HG03025 (cell line): ENCODE measurements around the gene PARD3.

Source experiments
- ATAC-seq: cut with Tn5 transposase; IDR thresholded peaks from one replicate; pipeline ENCODE4 v1.9.1; 2021; ENCODE audit warnings: mild to moderate bottlenecking, moderate library complexity; ENCODE audit not compliant: unreplicated experiment, low FRiP score

PARD3 gene

DNA sequence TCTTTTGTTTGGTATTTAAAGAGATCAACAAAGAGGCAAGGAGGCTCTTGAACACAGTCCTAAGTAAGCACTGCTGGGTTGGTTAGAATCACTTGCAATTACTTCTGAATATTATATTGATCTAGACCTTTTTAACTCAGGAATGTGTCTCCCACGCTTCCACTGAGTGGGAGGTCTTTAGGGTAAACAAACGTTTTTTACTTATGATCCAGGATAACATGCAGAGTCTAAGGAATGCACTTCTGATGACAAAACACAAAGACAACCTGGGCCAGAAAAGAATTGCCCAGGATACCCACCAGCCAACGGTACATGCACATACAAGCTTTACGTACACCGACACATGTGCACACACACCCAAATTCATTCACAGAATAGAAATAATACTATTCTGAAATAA, 626.9 kb downstream of the PARD3 start:
- ATAC-seq = no peak

DNA sequence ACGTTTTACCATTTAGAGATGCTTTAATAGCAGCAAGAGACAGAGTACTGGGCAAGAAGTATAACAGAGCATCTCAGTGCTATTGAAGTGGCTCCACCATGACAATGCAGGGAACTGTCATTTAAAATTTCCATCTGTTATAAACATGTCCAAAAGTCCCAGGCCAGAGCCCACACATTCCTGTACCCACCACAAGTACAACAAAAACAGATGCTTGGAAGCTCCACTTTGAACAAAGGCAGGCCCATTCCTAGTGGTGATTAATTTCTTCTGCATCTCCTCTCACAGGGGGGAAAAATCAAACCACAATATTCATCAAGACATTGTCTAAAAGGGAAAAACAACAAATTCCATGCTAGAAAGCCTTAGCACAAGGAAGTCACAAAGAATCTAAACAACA, 627.9 kb downstream of the PARD3 start:
- no peak for ATAC-seq

DNA sequence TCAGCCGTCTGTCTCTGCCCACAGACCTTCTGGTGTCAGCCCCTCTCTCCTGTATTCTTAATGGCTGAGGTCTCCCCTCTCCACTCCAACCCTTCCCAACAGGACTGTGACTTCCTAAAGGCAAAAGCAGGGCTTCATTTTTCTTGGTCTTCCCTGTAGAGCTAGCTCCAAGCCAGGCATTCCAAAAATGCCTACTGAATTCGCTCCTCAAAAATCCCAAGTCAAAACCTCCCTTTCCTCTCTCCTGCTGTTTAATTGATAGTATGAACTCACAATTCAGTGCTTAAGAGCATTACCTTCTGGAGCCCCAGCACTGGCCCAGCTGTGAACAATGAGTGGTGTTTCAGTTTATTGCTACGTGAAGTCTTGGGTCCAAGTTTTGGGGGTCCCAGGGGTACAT, 628.4 kb downstream of the PARD3 start:
- no peak for ATAC-seq

DNA sequence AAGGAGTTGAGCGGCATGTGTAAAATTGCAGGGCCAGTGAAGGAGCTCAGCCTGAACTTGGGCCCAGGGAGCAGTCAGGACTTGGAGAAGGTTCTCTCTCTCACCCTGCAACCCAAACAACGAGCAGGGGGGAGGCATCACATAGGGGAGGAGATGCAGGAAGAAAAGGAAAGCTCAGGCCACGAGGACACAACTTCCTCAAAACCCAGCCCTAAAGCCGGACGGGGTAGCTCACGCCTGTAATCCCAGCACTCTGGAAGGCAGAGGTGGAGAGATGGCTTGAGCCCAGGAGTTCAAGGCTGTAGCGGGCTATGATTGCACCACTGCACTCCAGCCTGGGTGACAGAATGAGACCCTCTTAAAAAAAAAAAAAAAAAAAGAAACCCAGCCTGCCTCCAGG, 629.1 kb downstream of the PARD3 start:
- no peak for ATAC-seq

DNA sequence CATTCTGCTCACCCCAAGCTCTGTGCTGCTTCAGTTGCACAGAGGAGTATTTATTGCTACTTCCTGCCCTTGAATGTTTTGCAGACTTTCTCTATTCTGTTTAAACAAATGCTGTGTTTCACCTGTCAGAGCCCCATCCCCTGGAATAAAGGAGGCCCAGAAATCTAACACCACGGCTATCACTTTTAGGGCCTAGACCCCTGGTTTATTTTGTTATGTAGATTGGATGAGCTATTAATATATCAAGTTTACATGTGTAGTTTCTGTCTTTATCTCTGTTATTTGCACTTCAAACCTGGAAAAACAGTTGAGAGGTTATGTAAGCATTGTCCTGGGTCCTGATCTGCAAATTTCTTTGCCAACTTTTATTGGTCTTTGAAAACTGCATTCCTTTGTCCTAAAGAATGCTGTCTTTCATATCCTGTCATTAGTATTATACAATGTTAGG, 630.1 kb downstream of the PARD3 start:
- ATAC-seq = no peak

DNA sequence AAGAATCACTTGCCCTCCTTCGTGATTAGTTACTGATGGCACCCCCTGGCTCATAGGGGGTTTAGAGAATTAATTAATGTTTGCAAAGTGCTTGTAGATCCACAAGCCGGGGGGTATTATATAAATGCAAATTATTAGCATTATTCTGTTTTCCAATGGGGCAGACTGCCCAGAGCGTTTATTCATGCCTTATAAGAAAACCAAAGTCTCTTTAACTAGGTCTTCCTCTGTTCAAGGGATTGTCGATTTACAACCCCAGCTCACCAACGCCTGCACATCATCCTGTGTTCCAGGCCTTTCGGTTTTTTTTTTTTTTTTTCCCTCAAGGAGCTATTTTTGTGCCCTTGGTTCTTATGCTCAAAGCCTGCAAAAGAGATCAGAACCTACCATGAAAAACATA, 630.7 kb downstream of the PARD3 start:
- ATAC-seq = no peak

DNA sequence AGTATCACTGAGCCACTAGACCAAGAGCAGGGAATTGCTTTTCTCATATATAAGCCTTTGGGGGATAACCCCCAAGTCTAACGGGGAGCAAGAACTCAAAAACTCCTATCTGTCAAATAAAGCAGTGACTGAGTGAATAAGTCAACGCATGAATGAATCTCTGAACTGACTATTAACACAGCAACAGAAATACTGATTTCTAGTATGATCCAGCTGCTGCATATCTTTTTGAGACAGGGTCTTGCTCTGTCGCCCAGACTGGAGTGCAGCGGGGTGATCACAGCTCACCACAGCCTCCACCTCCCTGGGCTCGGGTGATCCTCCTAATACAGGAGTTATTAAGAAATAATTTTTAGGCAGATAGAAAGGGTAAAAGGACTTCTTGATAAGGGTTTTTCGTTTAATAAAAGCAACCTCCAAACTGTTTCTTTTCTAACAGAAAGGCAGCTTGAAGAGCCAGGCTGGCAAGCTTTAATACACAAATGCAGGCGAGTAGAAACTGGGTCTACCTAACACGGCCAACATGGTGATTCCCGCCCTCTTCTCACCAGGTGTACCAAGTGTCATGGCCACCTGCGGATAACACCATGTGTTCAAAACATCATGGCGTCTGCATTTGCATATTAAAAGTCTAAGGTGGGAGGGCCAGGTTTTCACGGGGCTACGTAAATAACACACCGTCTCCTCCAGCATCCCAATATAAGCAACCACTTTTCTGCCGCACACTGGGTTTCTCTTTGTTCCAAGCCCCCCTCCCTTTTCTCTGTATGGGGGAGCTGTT, 631.9 kb downstream of the PARD3 start:
- ATAC-seq = no peak

DNA sequence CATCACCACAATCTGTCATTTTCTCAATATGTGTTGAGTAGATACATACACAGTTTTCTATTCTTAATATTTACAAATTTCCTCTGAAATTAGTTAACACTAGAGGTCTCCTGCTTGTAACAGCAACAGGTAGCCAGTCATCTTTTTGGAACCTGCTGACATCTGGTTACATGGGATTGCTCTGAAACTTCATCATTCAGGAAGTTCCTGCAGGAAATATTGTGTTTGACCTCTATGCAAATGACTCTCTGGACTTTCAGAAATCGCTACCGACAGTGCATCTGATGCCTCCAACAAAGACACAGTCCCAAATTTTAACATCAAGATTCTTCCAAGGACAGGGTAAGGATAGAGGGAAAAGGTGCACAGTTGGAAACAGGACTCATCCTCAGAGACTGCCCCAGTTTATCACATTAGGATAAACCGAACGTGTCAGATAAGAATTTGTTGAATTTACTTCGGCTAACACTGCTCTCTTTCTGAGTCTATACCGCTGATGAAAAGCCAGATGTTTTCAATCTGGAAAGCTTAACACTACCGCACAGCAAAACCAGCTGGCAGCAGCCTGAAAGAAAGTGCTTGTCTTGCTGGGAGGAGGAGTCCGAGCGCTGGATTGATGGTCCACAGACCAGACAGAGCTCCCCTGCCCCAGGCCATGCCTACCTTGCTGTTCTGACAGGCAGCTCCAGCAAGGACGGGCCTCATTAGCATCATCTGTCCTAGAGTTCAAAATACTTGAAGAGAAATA, 633.4 kb downstream of the PARD3 start:
- ATAC-seq = no peak

DNA sequence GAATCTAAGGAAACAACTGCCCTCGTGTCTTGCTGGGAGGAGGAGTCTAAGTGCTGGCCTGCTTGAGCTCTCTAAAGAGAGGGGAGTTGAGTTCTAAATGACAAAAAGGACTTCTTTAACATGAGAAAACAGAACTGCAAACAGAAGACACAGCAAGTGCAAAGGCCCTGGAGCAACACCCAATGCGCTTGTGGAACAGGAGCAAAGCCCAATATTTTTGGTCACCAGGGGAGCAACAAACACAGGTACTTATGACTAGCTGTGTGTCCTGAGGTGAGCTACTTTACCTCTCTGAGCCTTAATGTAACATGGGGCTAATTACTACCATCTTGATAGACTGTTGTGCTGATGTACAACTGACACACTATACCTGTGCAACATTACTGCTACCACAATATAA, 634.3 kb downstream of the PARD3 start:
- ATAC-seq = no peak

DNA sequence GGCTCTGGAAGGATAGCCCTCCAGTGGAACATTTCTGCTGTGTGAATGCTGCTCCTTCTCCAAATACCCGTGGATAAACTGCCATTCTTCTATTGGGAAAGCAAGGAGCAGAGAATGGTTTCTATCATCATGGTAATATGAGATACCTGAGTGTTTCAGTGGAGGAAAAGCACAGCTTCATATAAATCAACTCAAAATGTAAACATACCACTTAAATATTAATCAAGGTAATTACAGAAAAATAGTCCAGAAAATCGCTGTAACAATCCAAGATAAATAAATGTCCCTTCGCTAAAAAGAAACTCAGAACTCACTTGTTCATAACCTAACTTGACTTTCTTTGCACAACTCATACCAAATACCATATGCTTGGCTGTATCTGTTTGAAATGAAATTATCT, 635.8 kb downstream of the PARD3 start:
- ATAC-seq = no peak

DNA sequence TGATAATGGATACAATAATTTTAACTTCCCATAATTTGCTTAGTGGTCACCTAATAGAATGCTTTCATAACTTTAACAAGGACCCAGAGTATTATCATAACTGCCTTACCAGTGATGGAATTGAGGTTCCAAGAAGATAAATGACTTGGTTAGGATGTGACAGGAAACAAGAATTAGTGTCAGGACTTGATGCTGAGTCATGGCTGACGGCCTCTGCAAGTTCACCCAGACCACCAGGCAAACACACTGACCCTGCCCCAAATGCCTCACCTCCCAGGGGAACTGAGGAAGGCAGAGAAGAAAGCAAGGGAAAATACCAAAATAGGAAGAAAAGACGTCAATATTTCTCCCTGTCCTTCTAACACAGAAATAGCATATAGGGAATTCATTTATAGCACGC, 636.3 kb downstream of the PARD3 start:
- no peak for ATAC-seq

DNA sequence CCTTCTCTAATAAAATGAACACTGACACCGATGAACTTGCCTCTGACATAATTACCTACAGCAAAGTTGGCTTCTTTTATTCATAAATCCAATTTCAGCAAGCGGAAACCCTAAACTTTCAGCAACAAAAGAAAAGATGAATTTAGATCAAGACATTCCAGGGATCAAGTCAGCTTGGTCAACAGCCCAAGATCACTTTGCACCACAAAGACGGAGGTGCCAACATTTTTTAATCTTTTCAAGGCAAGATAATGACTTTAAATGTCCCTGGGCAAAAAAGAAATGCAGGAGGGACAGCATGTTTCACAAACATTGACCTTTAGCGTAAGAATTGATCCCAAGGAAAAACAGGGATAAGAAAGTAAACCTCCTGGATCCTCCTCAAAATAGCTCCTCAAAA, 636.9 kb downstream of the PARD3 start:
- ATAC-seq = no peak

DNA sequence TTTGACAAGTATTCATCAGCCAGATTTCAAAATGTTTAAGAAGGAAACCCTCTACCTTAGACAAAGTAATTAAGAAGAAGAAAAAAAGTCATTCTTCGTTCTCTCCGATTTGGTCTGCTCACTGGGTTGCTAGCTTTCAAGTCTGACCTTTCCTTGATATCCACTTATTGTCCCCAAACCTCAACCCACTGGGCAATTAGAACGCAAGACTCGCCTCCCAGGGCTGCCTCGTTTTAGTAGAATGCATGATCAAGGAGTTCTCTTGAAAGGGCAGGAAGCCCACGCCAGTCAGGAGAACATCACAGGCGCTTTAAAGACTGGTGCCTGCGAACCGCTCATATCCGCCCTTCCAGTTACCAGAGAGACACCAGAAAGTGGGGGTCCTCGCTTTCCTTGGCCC, 637.7 kb downstream of the PARD3 start:
- ATAC-seq = no peak

DNA sequence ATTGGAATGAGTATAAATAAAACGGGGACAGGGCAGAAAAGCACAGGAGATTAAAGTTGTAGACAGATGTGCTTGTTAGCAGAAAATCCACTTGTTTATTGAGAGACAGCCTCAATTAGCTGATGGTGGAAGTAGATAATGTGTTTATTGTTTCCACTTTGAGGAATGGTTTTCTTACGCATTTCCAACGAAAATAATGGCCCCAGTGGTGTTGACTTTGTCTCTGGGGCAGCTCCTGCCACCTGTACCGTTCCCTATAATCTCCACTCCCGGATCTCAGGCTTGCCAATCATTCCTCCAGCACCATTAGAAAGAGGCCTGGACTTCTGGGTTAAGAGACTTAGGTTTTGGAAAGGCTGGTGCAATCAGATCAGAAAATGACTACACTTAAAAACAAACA, 638.7 kb downstream of the PARD3 start:
- ATAC-seq = no peak

DNA sequence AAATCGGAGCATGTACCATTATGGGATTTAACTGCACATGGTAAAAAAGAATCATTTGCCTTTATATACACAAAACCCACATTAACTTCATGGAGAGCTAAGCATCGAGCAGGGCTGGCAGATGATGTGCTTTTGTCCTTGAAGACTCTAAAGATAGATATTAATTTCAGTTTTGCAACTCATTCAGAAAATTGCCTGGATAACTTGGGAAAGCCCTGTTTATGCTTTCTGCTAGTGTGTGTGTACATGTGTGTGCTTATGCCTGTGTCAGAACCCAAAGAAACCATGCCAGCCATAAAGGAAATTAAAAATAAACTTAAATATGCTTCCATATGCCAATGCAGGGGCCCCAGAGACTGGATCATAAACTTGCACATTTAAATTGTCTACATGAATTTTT, 640.0 kb downstream of the PARD3 start:
- no peak for ATAC-seq

DNA sequence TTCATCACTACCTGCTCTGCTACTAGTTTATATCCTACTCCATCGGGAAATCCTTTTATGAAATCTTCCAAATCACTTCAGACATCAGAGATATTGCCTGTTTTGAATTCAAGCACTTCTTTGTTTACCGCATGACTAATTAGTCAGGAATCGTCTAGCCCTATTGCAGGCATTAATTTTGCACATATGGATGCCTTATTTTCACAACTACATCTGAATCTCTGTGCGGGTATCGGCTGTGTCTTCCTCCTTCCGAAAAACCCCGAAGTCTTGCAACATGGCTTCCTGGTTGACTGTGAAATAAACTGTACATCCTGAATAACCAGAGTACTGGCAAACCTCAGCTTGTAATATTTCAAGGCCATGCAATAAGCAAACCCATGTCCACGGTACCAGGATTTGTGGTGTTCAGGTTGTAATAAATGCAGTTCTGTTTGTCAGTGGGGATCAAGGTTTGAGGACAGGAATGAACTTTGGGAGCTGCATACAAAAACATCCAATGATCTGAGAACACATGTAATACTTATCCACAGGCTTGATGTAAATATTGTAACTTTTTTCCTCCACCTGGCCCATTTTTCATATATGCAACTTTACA, 642.1 kb downstream of the PARD3 start:
- no peak for ATAC-seq

DNA sequence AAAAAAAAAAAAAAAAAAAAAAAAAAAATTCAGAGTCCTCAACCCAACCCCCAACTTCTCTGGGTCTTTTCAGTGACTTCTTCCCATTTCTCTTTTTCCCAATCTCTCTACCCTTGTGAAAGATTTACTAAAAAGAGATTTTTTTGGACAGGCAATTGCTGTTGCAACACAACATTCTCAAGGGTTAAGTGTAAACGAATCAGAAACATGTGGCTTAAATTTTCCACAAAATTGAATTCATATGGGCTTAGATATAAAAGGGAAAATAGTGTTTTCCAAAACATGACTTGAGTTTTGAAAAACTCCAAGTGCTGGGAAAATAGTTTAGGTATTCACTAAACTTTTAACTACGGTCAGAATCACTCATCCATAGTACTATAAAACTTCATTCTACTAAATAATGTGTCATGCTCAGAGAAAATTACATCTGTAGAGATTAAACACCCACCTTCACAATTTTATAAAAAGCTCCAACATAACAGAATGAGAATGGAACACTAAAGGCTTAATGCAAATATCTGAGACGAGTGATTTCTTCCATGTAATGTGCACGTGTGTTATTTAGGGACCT, 643.1 kb downstream of the PARD3 start:
- ATAC-seq = no peak

DNA sequence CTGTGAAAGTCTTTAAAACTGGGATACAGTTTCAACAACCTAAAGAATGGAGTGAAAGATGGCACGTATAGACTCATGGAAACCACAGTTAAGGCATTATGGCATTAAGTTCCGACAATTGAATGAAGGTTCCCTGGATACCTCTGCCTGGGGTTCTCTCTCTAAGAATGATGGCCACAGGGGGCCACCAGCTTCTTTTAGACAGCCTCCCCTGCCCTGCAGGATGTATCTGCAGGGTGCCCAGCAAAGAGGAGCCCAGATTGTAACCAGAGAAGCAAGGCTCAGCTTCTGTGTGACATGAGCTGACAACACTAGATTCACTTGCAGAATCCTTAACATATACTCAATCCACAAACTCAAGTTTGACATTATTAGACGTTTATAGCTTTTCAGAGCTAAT, 645.4 kb downstream of the PARD3 start:
- ATAC-seq = no peak

DNA sequence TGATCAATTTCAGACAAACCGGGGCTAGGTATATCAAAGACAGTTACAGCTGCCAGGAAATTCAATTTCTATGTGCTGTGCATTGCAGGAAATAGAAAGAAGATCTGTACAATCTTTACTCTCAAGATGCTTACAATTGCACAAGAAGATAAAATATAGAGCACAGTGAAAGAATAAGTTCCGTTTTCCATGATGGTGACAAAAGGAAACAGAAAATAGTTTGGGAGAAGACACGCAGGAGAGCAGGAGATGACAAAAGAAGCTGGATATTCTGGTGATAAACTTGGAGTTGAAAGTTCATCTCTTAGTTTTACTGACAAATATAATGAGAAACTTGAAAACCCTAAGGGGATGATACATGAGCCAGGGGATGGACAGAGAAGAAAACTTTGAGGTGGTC, 646.0 kb downstream of the PARD3 start:
- no peak for ATAC-seq

DNA sequence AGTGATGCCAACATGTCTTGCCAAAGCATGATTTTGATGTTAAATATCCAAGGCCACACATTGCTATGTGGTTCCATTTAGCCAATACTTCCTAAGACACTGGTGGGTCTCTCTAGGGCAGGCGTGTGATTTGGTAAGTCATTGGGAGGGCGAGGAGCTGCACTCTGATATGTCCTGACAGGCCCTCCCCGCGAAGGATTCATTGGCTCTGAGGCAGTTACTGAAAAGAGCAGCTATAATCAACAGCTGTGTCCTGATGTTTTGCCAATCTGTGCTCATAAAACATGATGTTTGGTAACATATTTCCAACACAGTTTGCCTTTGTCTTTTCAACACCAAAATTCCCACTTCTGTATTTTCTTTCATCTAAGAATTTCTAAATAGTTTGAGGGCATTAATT, 646.7 kb downstream of the PARD3 start:
- no peak for ATAC-seq

DNA sequence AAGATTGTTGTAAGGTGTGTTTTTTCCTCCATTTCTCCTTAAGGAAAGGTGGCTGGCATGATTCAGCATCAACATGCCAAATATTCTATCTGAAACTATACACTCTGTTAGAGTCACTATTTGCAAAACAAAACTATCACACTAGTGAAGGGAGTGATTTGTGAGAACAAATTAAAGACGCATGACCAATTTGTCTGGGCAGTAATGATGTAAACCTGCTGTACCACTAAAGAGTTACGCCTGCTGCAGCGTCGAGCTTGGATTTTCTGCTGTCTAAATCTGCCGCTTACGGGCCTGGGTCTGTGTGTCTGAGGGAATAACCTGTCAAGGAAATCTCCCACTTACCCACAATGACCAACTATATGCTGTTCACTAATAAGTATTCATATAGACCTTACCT, 648.3 kb downstream of the PARD3 start:
- no peak for ATAC-seq
